Liver (tissue), 9 donors: ENCODE data around the gene NTHL1. TPM values are rescaled to one million over a fixed set of nuclear protein-coding genes. Genes with fewer than 3 reads are reported as not detected.

Experiments
- DNase-seq: peaks from one replicate; pipeline ENCODE4 v3.0.0-alpha.2; 2017; ENCODE audit warnings: low spot score
- H3K27ac ChIP-seq, 2 donors: one replicate each; pipeline ENCODE4 v1.7.0; 2013; ENCODE audit warnings: inconsistent platforms in 2 of 2, low read length in 2 of 2, control low read depth in 1 of 2, low read depth in 1 of 2, mild to moderate bottlenecking in 1 of 2
- H3K27me3 ChIP-seq, 4 donors: one replicate each; pipeline versions ENCODE4 v1.6.1 to v1.7.0; 2013; ENCODE audit warnings: low read length in 3 of 4, inconsistent platforms in 1 of 4, mild to moderate bottlenecking in 1 of 4, moderate library complexity in 1 of 4; ENCODE audit not compliant: control insufficient read depth in 4 of 4, insufficient read depth in 4 of 4
- H3K36me3 ChIP-seq, 4 donors: one replicate each; pipeline versions ENCODE4 v1.6.1 to v1.7.0; 2013; ENCODE audit warnings: low read length in 3 of 4, mild to moderate bottlenecking in 3 of 4, low read depth in 1 of 4, moderate library complexity in 1 of 4; ENCODE audit not compliant: control insufficient read depth in 4 of 4, insufficient read depth in 3 of 4
- H3K4me1 ChIP-seq, 4 donors: one replicate each; pipeline versions ENCODE4 v1.6.1 to v1.7.0; 2013; ENCODE audit warnings: low read length in 3 of 4, mild to moderate bottlenecking in 3 of 4, moderate library complexity in 1 of 4; ENCODE audit not compliant: control insufficient read depth in 4 of 4, insufficient read depth in 4 of 4
- H3K4me3 ChIP-seq, 3 donors: one replicate each; pipeline versions ENCODE4 v1.6.1 to v1.7.0; 2013; ENCODE audit warnings: low read length in 3 of 3, control low read depth in 1 of 3, low read depth in 1 of 3, mild to moderate bottlenecking in 1 of 3
- H3K9ac ChIP-seq, 2 donors: one replicate each; pipeline ENCODE4 v1.7.0; 2013; ENCODE audit warnings: low read length in 2 of 2, mild to moderate bottlenecking in 2 of 2, moderate library complexity in 2 of 2, control low read depth in 1 of 2, low read depth in 1 of 2
- H3K9me3 ChIP-seq, 4 donors: one replicate each; pipeline versions ENCODE4 v1.6.1 to v1.7.0; 2013; ENCODE audit warnings: low read length in 3 of 4; ENCODE audit not compliant: control insufficient read depth in 4 of 4
- CTCF ChIP-seq: fragments of 150-350 bp; IDR thresholded peaks from 2 replicates; pipeline ENCODE4 v1.5.1; 2017; ENCODE audit warnings: improper control_type of control experiment, low read depth, low read length; ENCODE audit not compliant: missing input control
- EGR1 ChIP-seq, 2 donors: IDR thresholded peaks; 2 replicates each; pipeline ENCODE4 v1.6.1; 2016 to 2018; ENCODE audit warnings: antibody characterized with exemption in 2 of 2, low read depth in 2 of 2
- FOXA1 ChIP-seq: IDR thresholded peaks from 2 replicates; pipeline ENCODE4 v1.6.1; 2016; ENCODE audit warnings: antibody characterized with exemption
- GABPA ChIP-seq, 2 donors: IDR thresholded peaks in 1 of 2; conservative IDR thresholded peaks in 1 of 2; 2 replicates each; pipeline ENCODE4 v1.6.1; 2016; ENCODE audit warnings: antibody characterized with exemption in 2 of 2, mild to moderate bottlenecking in 1 of 2, moderate library complexity in 1 of 2
- HNF4A ChIP-seq, 2 donors: conservative IDR thresholded peaks; 2 replicates each; pipeline ENCODE4 v1.6.1; 2016; ENCODE audit warnings: antibody characterized with exemption in 2 of 2, mild to moderate bottlenecking in 2 of 2
- HNF4G ChIP-seq: IDR thresholded peaks from 2 replicates; pipeline ENCODE4 v1.6.1; 2016; ENCODE audit warnings: antibody characterized with exemption
- JUND ChIP-seq, 2 donors: IDR thresholded peaks; 2 replicates each; pipeline ENCODE4 v1.6.1; 2016; ENCODE audit warnings: antibody characterized with exemption in 2 of 2
- NR2F2 ChIP-seq: IDR thresholded peaks from 2 replicates; pipeline ENCODE4 v1.6.1; 2016; ENCODE audit warnings: antibody characterized with exemption
- RAD21 ChIP-seq, 2 donors: IDR thresholded peaks; 2 replicates each; pipeline ENCODE4 v1.6.1; 2016; ENCODE audit warnings: antibody characterized with exemption in 2 of 2, mild to moderate bottlenecking in 2 of 2
- RXRA ChIP-seq, 2 donors: IDR thresholded peaks; 2 replicates each; pipeline ENCODE4 v1.6.1; 2017 to 2018; ENCODE audit warnings: antibody characterized with exemption in 2 of 2, mild to moderate bottlenecking in 1 of 2
- YY1 ChIP-seq: IDR thresholded peaks from 2 replicates; pipeline ENCODE4 v1.6.1; 2016; ENCODE audit warnings: antibody characterized with exemption, mild to moderate bottlenecking
- ZBTB33 ChIP-seq: IDR thresholded peaks from 2 replicates; pipeline ENCODE4 v1.6.1; 2016; ENCODE audit warnings: antibody characterized with exemption
- WGBS: extraction: QIAGEN DNeasy Blood & Tissue Kit; methylation state at CpG from one replicate; pipeline ENCODE4 v1.1.7; 2013; 5-methylcytosine and 5-hydroxymethylcytosine counted together
- polyA plus RNA-seq, 2 donors: library from polyadenylated mRNA; stranded (reverse) in 1 of 2; unstranded in 1 of 2; fragments of 200-250 nt in 1 of 2; fragments of >200 nt in 1 of 2; fragmentation: Nextera tagmentation in 1 of 2; extraction: Ambion mirVana in 1 of 2; gene quantifications; one replicate each; pipeline versions ENCODE4 v1.2.1 to v1.2.3, GENCODE V29; 2013 to 2015
- total RNA-seq, 2 donors: library from RNA; depleted of rRNA; stranded (reverse); fragments of >200 nt; gene quantifications; one replicate each; pipeline ENCODE4 v1.2.3, GENCODE V29; 2014
- TF ChIP-seq, protein P1 (sequence below): IDR thresholded peaks from 2 replicates; pipeline ENCODE4 v1.6.1; 2016; ENCODE audit warnings: antibody characterized with exemption
- TF ChIP-seq, protein P2 (sequence below): IDR thresholded peaks from 2 replicates; pipeline ENCODE4 v1.6.1; 2016; ENCODE audit warnings: antibody characterized with exemption, mild to moderate bottlenecking
- TF ChIP-seq, protein P3 (sequence below): IDR thresholded peaks from 2 replicates; pipeline ENCODE4 v1.6.1; 2016; ENCODE audit warnings: antibody characterized with exemption
- donor health status: healthy.
- donor health status: healthy.
- donor health status: healthy.
- donor health status: healthy.
- donor health status: healthy.

The NTHL1 gene
- total and polyA plus RNA-seq, 4 donors, result 10.4 to 166 (median 19.1) TPM

GRCh38 chr16:2015117-2015946 lies 32.3 kb downstream of the NTHL1 start:
- H3K4me3 ChIP-seq, result no peak overlapping the region
- DNase-seq, result no peak
- WGBS, result 85% methylated on average over 24 of the region's 24 CpGs
- no peaks in the 10 kb centered on the region for H3K36me3 ChIP-seq
- no peaks in the 10 kb centered on the region for H3K9me3 ChIP-seq
- H3K27me3 ChIP-seq, result no peaks in the 10 kb centered on the region
- TF ChIP-seq, protein P1, sequence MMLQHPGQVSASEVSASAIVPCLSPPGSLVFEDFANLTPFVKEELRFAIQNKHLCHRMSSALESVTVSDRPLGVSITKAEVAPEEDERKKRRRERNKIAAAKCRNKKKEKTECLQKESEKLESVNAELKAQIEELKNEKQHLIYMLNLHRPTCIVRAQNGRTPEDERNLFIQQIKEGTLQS, result no peak
- no peak for TF ChIP-seq HNF4A (conservative IDR thresholded peaks at IDR 0.05)
- no peak for TF ChIP-seq NR2F2
- TF ChIP-seq FOXA1, result no peak
- TF ChIP-seq JUND (IDR thresholded peaks at IDR 0.05), result no peak
- TF ChIP-seq, protein P2, sequence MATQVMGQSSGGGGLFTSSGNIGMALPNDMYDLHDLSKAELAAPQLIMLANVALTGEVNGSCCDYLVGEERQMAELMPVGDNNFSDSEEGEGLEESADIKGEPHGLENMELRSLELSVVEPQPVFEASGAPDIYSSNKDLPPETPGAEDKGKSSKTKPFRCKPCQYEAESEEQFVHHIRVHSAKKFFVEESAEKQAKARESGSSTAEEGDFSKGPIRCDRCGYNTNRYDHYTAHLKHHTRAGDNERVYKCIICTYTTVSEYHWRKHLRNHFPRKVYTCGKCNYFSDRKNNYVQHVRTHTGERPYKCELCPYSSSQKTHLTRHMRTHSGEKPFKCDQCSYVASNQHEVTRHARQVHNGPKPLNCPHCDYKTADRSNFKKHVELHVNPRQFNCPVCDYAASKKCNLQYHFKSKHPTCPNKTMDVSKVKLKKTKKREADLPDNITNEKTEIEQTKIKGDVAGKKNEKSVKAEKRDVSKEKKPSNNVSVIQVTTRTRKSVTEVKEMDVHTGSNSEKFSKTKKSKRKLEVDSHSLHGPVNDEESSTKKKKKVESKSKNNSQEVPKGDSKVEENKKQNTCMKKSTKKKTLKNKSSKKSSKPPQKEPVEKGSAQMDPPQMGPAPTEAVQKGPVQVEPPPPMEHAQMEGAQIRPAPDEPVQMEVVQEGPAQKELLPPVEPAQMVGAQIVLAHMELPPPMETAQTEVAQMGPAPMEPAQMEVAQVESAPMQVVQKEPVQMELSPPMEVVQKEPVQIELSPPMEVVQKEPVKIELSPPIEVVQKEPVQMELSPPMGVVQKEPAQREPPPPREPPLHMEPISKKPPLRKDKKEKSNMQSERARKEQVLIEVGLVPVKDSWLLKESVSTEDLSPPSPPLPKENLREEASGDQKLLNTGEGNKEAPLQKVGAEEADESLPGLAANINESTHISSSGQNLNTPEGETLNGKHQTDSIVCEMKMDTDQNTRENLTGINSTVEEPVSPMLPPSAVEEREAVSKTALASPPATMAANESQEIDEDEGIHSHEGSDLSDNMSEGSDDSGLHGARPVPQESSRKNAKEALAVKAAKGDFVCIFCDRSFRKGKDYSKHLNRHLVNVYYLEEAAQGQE, result no peak
- no peak for TF ChIP-seq EGR1 (IDR thresholded peaks at IDR 0.05; ENCODE audit: low read depth in 2 of 2)
- TF ChIP-seq YY1, result no peak
- no peak for TF ChIP-seq ZBTB33
- TF ChIP-seq RXRA (IDR thresholded peaks at IDR 0.05), result no peak
- no peak for TF ChIP-seq RAD21 (IDR thresholded peaks at IDR 0.05)
- no peak for TF ChIP-seq HNF4G
- no peak for TF ChIP-seq CTCF
- TF ChIP-seq, protein P3, sequence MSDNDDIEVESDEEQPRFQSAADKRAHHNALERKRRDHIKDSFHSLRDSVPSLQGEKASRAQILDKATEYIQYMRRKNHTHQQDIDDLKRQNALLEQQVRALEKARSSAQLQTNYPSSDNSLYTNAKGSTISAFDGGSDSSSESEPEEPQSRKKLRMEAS, result no peak
- no peak for TF ChIP-seq GABPA (IDR thresholded peaks at IDR 0.05 in 1 of 2, conservative IDR thresholded peaks at IDR 0.05 in 1 of 2)
- peaks cover 7 to 14% (median 10%) of the 10 kb centered on the region in 4 donors for H3K4me1 ChIP-seq
- H3K27ac ChIP-seq, result no peak overlapping the region
- no peak overlapping the region for H3K9ac ChIP-seq
